Osteoblast (primary cell): ENCODE results near the gene WNT1. TPM values are rescaled to one million over a fixed set of nuclear protein-coding genes. Genes with fewer than 3 reads are reported as not detected.

Source experiments
- DNase-seq: peaks from one replicate; pipeline ENCODE4 v3.0.0; 2011; ENCODE audit warnings: low spot score, mixed read lengths; ENCODE audit not compliant: insufficient read length; ENCODE audit errors: missing footprints
- H2AFZ ChIP-seq: 2 replicates; pipeline ENCODE4 v1.6.0; 2011; ENCODE audit warnings: mild to moderate bottlenecking, low read length
- H3K27ac ChIP-seq: 2 replicates; pipeline ENCODE4 v1.5.1; 2011; ENCODE audit warnings: mild to moderate bottlenecking, low read depth, low read length, moderate library complexity
- H3K27me3 ChIP-seq: 2 replicates; pipeline ENCODE4 v1.6.0; 2012; ENCODE audit warnings: mild to moderate bottlenecking, control low read depth, inconsistent platforms, low read length, moderate library complexity; ENCODE audit not compliant: insufficient read depth
- H3K36me3 ChIP-seq: 2 replicates; pipeline ENCODE4 v1.5.1; 2011; ENCODE audit warnings: mild to moderate bottlenecking, low read length, control low read depth, moderate library complexity; ENCODE audit not compliant: insufficient read depth
- H3K4me1 ChIP-seq: 2 replicates; pipeline ENCODE4 v1.5.1; 2011; ENCODE audit warnings: mild to moderate bottlenecking, low read length, control low read depth, moderate library complexity; ENCODE audit not compliant: insufficient read depth
- H3K4me2 ChIP-seq: 2 replicates; pipeline ENCODE4 v1.6.0; 2011; ENCODE audit warnings: mild to moderate bottlenecking, low read length; ENCODE audit not compliant: insufficient read depth
- H3K4me3 ChIP-seq: fragments of 200-600 bp; sonication (generic); 3 replicates; pipeline ENCODE4 v1.5.1; 2012; ENCODE audit warnings: mild to moderate bottlenecking, low read length, inconsistent platforms; ENCODE audit not compliant: insufficient read depth
- H3K79me2 ChIP-seq: 2 replicates; pipeline ENCODE4 v1.6.0; 2012; ENCODE audit warnings: mild to moderate bottlenecking, low read length, control low read depth, inconsistent platforms; ENCODE audit not compliant: insufficient read depth
- H3K9me3 ChIP-seq: 2 replicates; pipeline ENCODE4 v1.5.1; 2011; ENCODE audit warnings: low read depth, low read length, control low read depth
- H4K20me1 ChIP-seq: 2 replicates; pipeline ENCODE4 v1.6.0; 2012; ENCODE audit warnings: mild to moderate bottlenecking, low read length, control low read depth; ENCODE audit not compliant: insufficient read depth
- total RNA-seq: library from RNA; depleted of rRNA; stranded (reverse); fragments of >200 nt; gene quantifications from 2 replicates; pipeline ENCODE4 v1.2.3, GENCODE V29; 2012
- TF ChIP-seq, protein P1 (sequence below): IDR thresholded peaks from 2 replicates; pipeline ENCODE4 v1.5.1; 2011; ENCODE audit warnings: mild to moderate bottlenecking, low read depth, low read length, moderate library complexity; ENCODE audit errors: extremely low read depth

The WNT1 gene
- total RNA-seq, 1 donor, result not detected

DNA sequence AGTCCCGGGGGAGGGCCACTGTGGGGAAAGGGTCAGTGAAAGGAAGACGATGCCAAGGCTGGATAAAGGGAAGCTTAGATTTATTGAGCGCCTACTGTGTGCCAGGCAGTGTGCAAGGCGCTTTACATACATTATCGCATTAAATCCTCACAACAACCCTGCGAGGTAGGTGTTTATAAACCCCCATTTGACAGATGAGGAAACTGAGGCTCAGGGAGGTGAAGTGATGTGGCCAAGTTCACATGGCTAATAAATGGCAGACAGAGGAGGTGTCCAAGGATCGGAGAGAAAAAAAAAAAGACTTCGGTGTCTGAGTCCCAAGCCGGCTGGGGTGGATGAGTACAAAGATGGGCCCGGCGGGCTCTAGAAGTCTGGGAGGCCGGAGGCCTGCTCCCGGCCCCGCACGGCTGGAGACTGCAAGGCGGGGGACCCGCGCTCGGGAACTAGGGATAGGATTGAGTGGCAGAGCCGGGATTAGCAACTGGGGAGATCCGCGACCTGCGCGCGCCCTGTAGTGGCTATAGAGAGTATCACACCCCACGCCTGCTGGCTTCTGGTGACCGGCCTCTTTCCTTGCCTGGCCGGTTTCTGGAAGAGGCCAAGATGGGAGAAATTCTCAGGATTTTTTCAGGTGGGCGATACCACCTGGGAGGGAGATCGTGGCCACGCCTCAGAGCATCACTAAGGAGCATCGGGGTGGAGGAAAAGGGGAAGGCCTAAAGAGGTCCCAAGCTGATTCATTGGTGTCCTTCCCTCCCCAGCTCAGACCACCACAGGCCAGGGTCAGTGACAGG, 17.2 kb downstream of the WNT1 start:
- Histone ChIP-seq H3K4me3 (peak overlapping the region; percentile 54), H4K20me1 (no peaks in the 10 kb centered on the region), H2AFZ (no peak overlapping the region), H3K27me3 (peaks cover 40% of the 10 kb centered on the region), H3K27ac (no peak overlapping the region), H3K36me3 (no peaks in the 10 kb centered on the region), H3K4me2 (peak overlapping the region; percentile 74), H3K9me3 (no peaks in the 10 kb centered on the region), H3K4me1 (peaks cover 25% of the 10 kb centered on the region), H3K79me2 (no peaks in the 10 kb centered on the region)
- peak; percentile 100 for DNase-seq
- TF ChIP-seq, protein P1, sequence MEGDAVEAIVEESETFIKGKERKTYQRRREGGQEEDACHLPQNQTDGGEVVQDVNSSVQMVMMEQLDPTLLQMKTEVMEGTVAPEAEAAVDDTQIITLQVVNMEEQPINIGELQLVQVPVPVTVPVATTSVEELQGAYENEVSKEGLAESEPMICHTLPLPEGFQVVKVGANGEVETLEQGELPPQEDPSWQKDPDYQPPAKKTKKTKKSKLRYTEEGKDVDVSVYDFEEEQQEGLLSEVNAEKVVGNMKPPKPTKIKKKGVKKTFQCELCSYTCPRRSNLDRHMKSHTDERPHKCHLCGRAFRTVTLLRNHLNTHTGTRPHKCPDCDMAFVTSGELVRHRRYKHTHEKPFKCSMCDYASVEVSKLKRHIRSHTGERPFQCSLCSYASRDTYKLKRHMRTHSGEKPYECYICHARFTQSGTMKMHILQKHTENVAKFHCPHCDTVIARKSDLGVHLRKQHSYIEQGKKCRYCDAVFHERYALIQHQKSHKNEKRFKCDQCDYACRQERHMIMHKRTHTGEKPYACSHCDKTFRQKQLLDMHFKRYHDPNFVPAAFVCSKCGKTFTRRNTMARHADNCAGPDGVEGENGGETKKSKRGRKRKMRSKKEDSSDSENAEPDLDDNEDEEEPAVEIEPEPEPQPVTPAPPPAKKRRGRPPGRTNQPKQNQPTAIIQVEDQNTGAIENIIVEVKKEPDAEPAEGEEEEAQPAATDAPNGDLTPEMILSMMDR, result peak; percentile 76

DNA sequence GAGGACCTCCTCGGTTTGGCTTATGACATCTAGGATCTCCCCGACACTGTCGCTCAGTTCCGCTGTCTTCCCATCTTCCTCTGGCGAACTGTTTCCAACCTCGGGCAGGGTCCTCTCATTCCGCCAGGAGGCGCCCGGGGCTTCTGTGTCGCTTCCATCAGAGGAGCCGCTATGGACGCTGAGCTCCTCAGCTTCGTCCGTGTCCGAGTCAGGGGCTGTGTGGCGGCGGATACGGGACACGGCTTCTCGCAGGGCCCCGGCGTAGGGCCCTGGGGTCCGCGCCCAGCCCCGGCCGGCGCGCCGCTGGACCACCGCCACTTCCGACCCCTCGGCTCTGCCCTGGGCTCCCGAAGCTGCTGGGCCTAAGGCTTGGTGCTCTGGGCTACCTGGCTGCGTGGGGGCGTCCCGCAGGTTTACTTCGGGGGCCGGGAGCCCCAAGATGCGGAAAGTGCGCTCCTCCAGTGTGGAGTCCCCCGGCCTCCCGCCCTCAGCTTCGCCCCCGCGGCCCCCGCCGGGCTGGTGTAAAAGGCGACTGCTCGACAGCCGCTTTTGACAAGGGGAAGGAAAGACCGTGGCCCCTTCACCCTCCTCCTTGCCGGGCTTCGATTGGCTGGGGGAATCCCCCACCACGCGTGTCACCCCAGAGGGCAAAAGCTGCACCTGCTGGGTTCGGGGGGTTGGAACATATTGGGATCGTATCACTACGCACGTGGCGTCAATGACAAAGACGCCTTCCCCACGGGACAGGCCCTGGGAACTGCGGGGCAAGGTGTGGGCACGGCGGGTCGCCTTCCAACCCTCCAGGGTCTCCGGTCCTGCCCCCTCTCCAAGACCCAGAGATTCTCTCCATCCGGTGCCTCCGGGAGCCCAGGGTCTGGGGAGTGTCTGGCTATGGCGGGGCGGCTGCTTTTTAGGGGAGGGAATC, 18.9 kb downstream of the WNT1 start:
- H4K20me1 ChIP-seq, result peaks cover 5% of the 10 kb centered on the region
- peak overlapping the region; percentile 65 for H3K4me3 ChIP-seq
- no peak overlapping the region for H3K27ac ChIP-seq
- H3K27me3 ChIP-seq, result peaks cover 40% of the 10 kb centered on the region
- TF ChIP-seq, protein P1, result peak; percentile 77
- peaks cover 29% of the 10 kb centered on the region for H3K4me1 ChIP-seq
- peak overlapping the region; percentile 51 for H2AFZ ChIP-seq
- H3K9me3 ChIP-seq, result no peaks in the 10 kb centered on the region
- peak; percentile 99 for DNase-seq
- peak overlapping the region; percentile 90 for H3K4me2 ChIP-seq
- no peaks in the 10 kb centered on the region for H3K79me2 ChIP-seq
- H3K36me3 ChIP-seq, result peaks cover 11% of the 10 kb centered on the region

DNA sequence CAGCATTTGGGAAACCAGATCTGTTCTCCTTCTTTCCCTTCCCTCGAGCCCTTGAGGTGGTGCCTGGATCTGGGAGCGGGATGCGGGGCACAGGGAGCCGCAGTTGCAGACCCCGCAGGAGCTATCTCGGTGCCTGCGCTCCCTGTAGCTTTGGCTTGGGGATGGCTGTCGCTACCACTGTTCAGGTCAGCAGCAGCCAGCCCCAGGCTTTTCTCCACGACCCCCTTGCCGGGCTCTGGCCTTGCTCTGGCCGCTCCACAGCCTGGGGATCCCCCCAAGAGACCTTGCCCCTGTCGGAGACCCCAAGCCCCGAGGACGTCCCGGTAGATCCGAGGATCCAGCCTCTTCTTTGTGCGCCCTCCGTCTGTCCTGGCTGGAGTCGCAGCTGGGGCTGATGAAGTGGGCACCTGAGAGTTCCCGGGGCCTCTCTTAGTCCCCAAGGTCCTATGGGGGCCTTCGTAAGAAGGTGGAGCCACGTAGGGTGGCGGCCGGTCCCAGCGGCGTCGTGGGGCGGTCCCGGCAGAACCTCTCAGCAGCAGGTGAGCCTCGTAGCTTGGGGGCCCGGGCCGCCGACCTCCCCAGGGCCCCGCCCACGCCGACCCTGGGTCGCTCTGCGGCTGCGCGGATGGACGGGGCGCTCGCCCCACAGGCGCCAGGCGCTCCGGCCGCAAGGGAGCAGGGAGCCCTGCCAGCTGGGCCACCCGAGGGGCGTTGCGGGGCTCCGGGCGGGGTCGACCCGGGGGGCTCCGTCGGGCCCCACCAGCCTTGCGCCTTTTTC, 19.8 kb downstream of the WNT1 start:
- H2AFZ ChIP-seq, result no peak overlapping the region
- H3K4me3 ChIP-seq, result peak overlapping the region; percentile 66

More for the DNA sequence above, 19.8 kb downstream of the WNT1 start:
- Histone ChIP-seq H3K4me2 (peak overlapping the region; percentile 90), H3K79me2 (no peaks in the 10 kb centered on the region), H3K36me3 (peaks cover 19% of the 10 kb centered on the region), H4K20me1 (peaks cover 5% of the 10 kb centered on the region), H3K27me3 (peaks cover 38% of the 10 kb centered on the region), H3K9me3 (no peaks in the 10 kb centered on the region), H3K4me1 (peaks cover 29% of the 10 kb centered on the region), H3K27ac (no peak overlapping the region)
- peak; percentile 93 for DNase-seq
- TF ChIP-seq, protein P1, result no peak
